K562 (cell line): ENCODE data around the gene ZMYND8. TPM values are rescaled to one million over a fixed set of nuclear protein-coding genes. Genes with fewer than 3 reads are reported as not detected.

Source experiments
- BCL6 ChIP-seq: fragments of 250-450 bp; sonication (Bioruptor Pico); IDR thresholded peaks from 2 replicates; pipeline ENCODE4 v1.4.0; 2020
- BRD4 ChIP-seq: fragments of 200-600 bp; sonication (generic); IDR thresholded peaks from 2 replicates; pipeline ENCODE4 v1.6.1; 2017; ENCODE audit warnings: inconsistent platforms
- CBFA2T2 ChIP-seq: fragments of 450-650 bp; conservative IDR thresholded peaks from 2 replicates; pipeline ENCODE4 v1.6.1; 2017; ENCODE audit warnings: mild to moderate bottlenecking
- CREM ChIP-seq: IDR thresholded peaks from 2 replicates; pipeline ENCODE4 v1.6.1; 2014; ENCODE audit warnings: antibody characterized with exemption, low read depth
- DACH1 ChIP-seq: fragments of 450-650 bp; IDR thresholded peaks from 2 replicates; pipeline ENCODE4 v1.6.1; 2018; ENCODE audit not compliant: partially characterized antibody
- DMBX1 ChIP-seq: fragments of 250-450 bp; sonication (Bioruptor Pico); IDR thresholded peaks from 2 replicates; pipeline ENCODE4 v1.8.0; 2022; ENCODE audit warnings: inconsistent platforms, mild to moderate bottlenecking, moderate library complexity, borderline replicate concordance
- ETV5 ChIP-seq: sonication (generic); formaldehyde crosslinking; IDR thresholded peaks from 2 replicates; pipeline ENCODE4 v1.4.0; 2020; ENCODE audit warnings: low read depth, mild to moderate bottlenecking, missing genetic modification reagents
- FOXA3 ChIP-seq, 2 experiments: fragments of 450-650 bp in 1 of 2; sonication (generic) in 1 of 2; formaldehyde crosslinking; IDR thresholded peaks in 1 of 2; conservative IDR thresholded peaks in 1 of 2; 2 replicates each; pipeline versions ENCODE4 v1.4.0 to v1.8.0; 2020 to 2022; ENCODE audit warnings: mild to moderate bottlenecking in 2 of 2, missing genetic modification reagents in 1 of 2
- HNRNPK ChIP-seq: fragments of 200-400 bp; formaldehyde crosslinking; IDR thresholded peaks from one replicate; pipeline ENCODE4 v1.6.1; 2018; ENCODE audit warnings: mild to moderate bottlenecking, low read depth, low read length; ENCODE audit not compliant: poor library complexity, severe bottlenecking
- HSF4 ChIP-seq: fragments of 250-450 bp; sonication (Bioruptor Pico); IDR thresholded peaks from 2 replicates; pipeline ENCODE4 v2.1.2; 2022; ENCODE audit warnings: mild to moderate bottlenecking, moderate library complexity, borderline replicate concordance
- KLF13 ChIP-seq: fragments of 450-650 bp; IDR thresholded peaks from 2 replicates; pipeline ENCODE4 v1.6.1; 2016; ENCODE audit warnings: missing genetic modification characterization, low read depth, mild to moderate bottlenecking, missing compliant biosample characterization, moderate library complexity, borderline replicate concordance
- MAFF ChIP-seq: IDR thresholded peaks from 2 replicates; pipeline ENCODE4 v1.6.1; 2012; ENCODE audit warnings: low read length, improper control_type of control experiment
- MAFG ChIP-seq: fragments of 450-650 bp; conservative IDR thresholded peaks from 2 replicates; pipeline ENCODE4 v1.6.1; 2016; ENCODE audit warnings: missing genetic modification characterization, missing compliant biosample characterization
- NR4A1 ChIP-seq, 2 experiments: fragments of 250-450 bp in 1 of 2; fragments of 450-650 bp in 1 of 2; sonication (Bioruptor Pico) in 1 of 2; IDR thresholded peaks; 2 replicates each; pipeline versions ENCODE4 v1.4.0 to v1.6.1; 2016 to 2020; ENCODE audit warnings: mild to moderate bottlenecking in 2 of 2, missing compliant biosample characterization in 1 of 2, missing genetic modification characterization in 1 of 2, moderate library complexity in 1 of 2
- POLR2AphosphoS2 ChIP-seq: IDR thresholded peaks from 2 replicates; pipeline ENCODE4 v1.6.1; 2012; ENCODE audit warnings: low read length, improper control_type of control experiment
- POLR2AphosphoS5 ChIP-seq: IDR thresholded peaks from 2 replicates; pipeline ENCODE4 v1.6.1; 2011; ENCODE audit warnings: mild to moderate bottlenecking, low read depth, low read length, moderate library complexity; ENCODE audit not compliant: control insufficient read depth, insufficient read depth
- RBM25 ChIP-seq: fragments of 200-400 bp; formaldehyde crosslinking; IDR thresholded peaks from 2 replicates; pipeline ENCODE4 v1.6.1; 2018; ENCODE audit warnings: low read length, low read depth, moderate library complexity; ENCODE audit not compliant: severe bottlenecking
- SMAD2 ChIP-seq: fragments of 150-350 bp; IDR thresholded peaks from 2 replicates; pipeline ENCODE4 v1.6.1; 2014; ENCODE audit warnings: low read depth, mild to moderate bottlenecking, low read length
- SRSF7 ChIP-seq: fragments of 200-400 bp; formaldehyde crosslinking; optimal IDR thresholded peaks from 2 replicates; pipeline ENCODE3; 2017; ENCODE audit warnings: mild to moderate bottlenecking, low read depth, low read length
- TCF7 ChIP-seq: sonication (generic); IDR thresholded peaks from 2 replicates; pipeline ENCODE4 v1.6.1; 2016; ENCODE audit warnings: antibody characterized with exemption, borderline replicate concordance
- THRA ChIP-seq: fragments of 450-650 bp; IDR thresholded peaks from 2 replicates; pipeline ENCODE4 v1.6.1; 2017; ENCODE audit warnings: mild to moderate bottlenecking, moderate library complexity
- XRCC5 ChIP-seq: fragments of 200-400 bp; formaldehyde crosslinking; IDR thresholded peaks from 2 replicates; pipeline ENCODE4 v1.6.1; 2017; ENCODE audit warnings: low read depth, mild to moderate bottlenecking, low read length
- YBX1 ChIP-seq: fragments of 450-650 bp; IDR thresholded peaks from 2 replicates; pipeline ENCODE4 v1.7.1; 2016; ENCODE audit warnings: mild to moderate bottlenecking
- ZBTB5 ChIP-seq: fragments of 450-650 bp; IDR thresholded peaks from 2 replicates; pipeline ENCODE4 v1.6.1; 2017; ENCODE audit warnings: antibody characterized with exemption
- ZNF224 ChIP-seq: sonication (generic); formaldehyde crosslinking; IDR thresholded peaks from 2 replicates; pipeline ENCODE4 v1.8.0; 2022; ENCODE audit warnings: mild to moderate bottlenecking, missing genetic modification reagents
- ZNF3 ChIP-seq: fragments of 250-450 bp; sonication (Bioruptor Pico); IDR thresholded peaks from 2 replicates; pipeline ENCODE4 v1.5.0; 2021; ENCODE audit warnings: mild to moderate bottlenecking, moderate library complexity
- ZNF324 ChIP-seq: fragments of 250-450 bp; sonication (Bioruptor Pico); IDR thresholded peaks from 2 replicates; pipeline ENCODE4 v1.4.0; 2020; ENCODE audit warnings: mild to moderate bottlenecking
- ZNF354B ChIP-seq: fragments of 250-450 bp; sonication (Bioruptor Pico); IDR thresholded peaks from 2 replicates; pipeline ENCODE4 v1.4.0; 2020
- polyA plus RNA-seq, 8 experiments: library from polyadenylated mRNA; depleted of rRNA in 4 of 8; stranded (reverse) in 5 of 8; unstranded in 3 of 8; fragments of >200 nt; fragmentation: Nextera tagmentation in 2 of 8; fragmentation: Illumina TruSeq in 1 of 8; extraction: Ambion mirVana in 2 of 8; extraction: Trizol in 1 of 8; gene quantifications; 2 replicates each; pipeline versions ENCODE4 v1.2.1 to v1.2.3, GENCODE V29; 2011 to 2014; ENCODE audit warnings: inconsistent platforms in 1 of 8, missing spikeins in 1 of 8
- total RNA-seq, 7 experiments: library from RNA; depleted of rRNA in 6 of 7; stranded (reverse); fragments of >200 nt in 6 of 7; fragmentation: Illumina TruSeq in 2 of 7; extraction: Trizol in 2 of 7; gene quantifications; 2 replicates each; pipeline versions ENCODE4 v1.2.1 to v1.2.3, GENCODE V29; 2011 to 2021; ENCODE audit warnings: low replicate concordance in 1 of 7

The ZMYND8 gene
- total and polyA plus RNA-seq, 9 of the 15 experiments (the other 6 are each of a cell fraction or from before 2014, with no cell fraction given): 31.8 to 148 (median 71.9) TPM

- peak; percentile 60; the same call in 1 of the 2 replicates for TF ChIP-seq KLF13 (tag)
- peak; percentile 31 for TF ChIP-seq CREM
- 0 out of 2 replicates have a peak, but pooled peaks have one; percentile 32 for TF ChIP-seq ETV5 (CRISPR knock-in tag)
- TF ChIP-seq RBM25: no peak
- no peak; the same call in 1 of the 2 replicates for TF ChIP-seq BCL6
- no peak for TF ChIP-seq DACH1
- peak; percentile 72 for TF ChIP-seq MAFF
- TF ChIP-seq ZNF354B (CRISPR knock-in tag): no peak
- no peak; the same call in 1 of the 2 replicates for TF ChIP-seq HSF4
- TF ChIP-seq ZNF3 (CRISPR knock-in tag): no peak
- peak; percentile 93 for TF ChIP-seq DMBX1 (CRISPR knock-in tag)
- TF ChIP-seq FOXA3 (CRISPR knock-in tag; conservative IDR thresholded peaks at IDR 0.05 in 1 of 2, IDR thresholded peaks at IDR 0.05 in 1 of 2): 0 out of 4 replicates have a peak, but pooled peaks of 1 of the 2 experiments have one; percentile 3
- TF ChIP-seq POLR2AphosphoS2: no peak
- TF ChIP-seq ZBTB5: no peak
- TF ChIP-seq ZNF324: no peak
- TF ChIP-seq TCF7: no peak
- peak; percentile 94; the same call in 1 of the 2 replicates for TF ChIP-seq NR4A1 (CRISPR knock-in tag; IDR thresholded peaks at IDR 0.05)
- peak; percentile 87 for TF ChIP-seq NR4A1 (tag; IDR thresholded peaks at IDR 0.05)
- TF ChIP-seq THRA: no peak
- TF ChIP-seq POLR2AphosphoS5: peak; percentile 33; the same call in 1 of the 2 replicates
- no peak for TF ChIP-seq XRCC5
- TF ChIP-seq MAFG: peak; percentile 95
- TF ChIP-seq BRD4: peak; percentile 95
- TF ChIP-seq YBX1: no peak
- no peak for TF ChIP-seq SMAD2
- TF ChIP-seq HNRNPK: no peak
- TF ChIP-seq CBFA2T2: no peak
- TF ChIP-seq SRSF7: no peak
- no peak for TF ChIP-seq ZNF224 (CRISPR knock-in tag)
Observed at GRCh38 chr20:47357296-47358038, 968 bp upstream of the ZMYND8 start (continued).
